Heart left ventricle (tissue), 16 donors: Measurements from ENCODE around the gene HDAC7. TPM values are rescaled to one million over a fixed set of nuclear protein-coding genes. Genes with fewer than 3 reads are reported as not detected.

Experiments used
- ATAC-seq, 4 donors: fragments of 200-7000 bp; cut with Tn5 transposase; one replicate each; pipeline ENCODE4 v1.9.1; 2020 to 2022; ENCODE audit warnings: moderate library complexity in 4 of 4, mild to moderate bottlenecking in 3 of 4, moderate number of reproducible peaks in 1 of 4
- DNase-seq, 5 donors: peaks; one replicate each; pipeline ENCODE4 v3.0.0-alpha.2; 2020
- H3K27ac ChIP-seq, 12 donors: fragments of 200-600 bp; sonication (generic) in 4 of 12; one replicate each; pipeline versions ENCODE4 v1.5.0 to v1.8.0; 2016 to 2022; ENCODE audit warnings: mild to moderate bottlenecking in 2 of 12
- H3K27me3 ChIP-seq, 9 donors: fragments of 200-600 bp; sonication (generic) in 2 of 9; one replicate each; pipeline versions ENCODE4 v1.5.1 to v1.8.0; 2016 to 2022; ENCODE audit warnings: mild to moderate bottlenecking in 3 of 9
- H3K36me3 ChIP-seq, 9 donors: fragments of 200-600 bp; sonication (generic) in 2 of 9; one replicate each; pipeline versions ENCODE4 v1.5.0 to v1.8.0; 2018 to 2022; ENCODE audit warnings: mild to moderate bottlenecking in 2 of 9
- H3K4me1 ChIP-seq, 12 donors: fragments of 200-600 bp; sonication (generic) in 4 of 12; one replicate each; pipeline versions ENCODE4 v1.5.0 to v1.8.0; 2016 to 2022; ENCODE audit warnings: mild to moderate bottlenecking in 3 of 12
- H3K4me3 ChIP-seq, 12 donors: fragments of 200-600 bp; sonication (generic) in 4 of 12; one replicate each; pipeline versions ENCODE4 v1.5.0 to v1.8.0; 2017 to 2022; ENCODE audit warnings: mild to moderate bottlenecking in 9 of 12, moderate library complexity in 4 of 12
- H3K9me3 ChIP-seq, 12 donors: fragments of 200-600 bp; sonication (generic) in 4 of 12; one replicate each; pipeline versions ENCODE4 v1.5.0 to v1.8.0; 2016 to 2022; ENCODE audit warnings: mild to moderate bottlenecking in 1 of 12
- CTCF ChIP-seq, 12 donors: fragments of 200-600 bp; sonication (generic) in 4 of 12; IDR thresholded peaks; one replicate each; pipeline versions ENCODE4 v1.5.0 to v1.8.0; 2018 to 2022; ENCODE audit warnings: antibody characterized with exemption in 12 of 12, mild to moderate bottlenecking in 5 of 12
- POLR2A ChIP-seq, 2 donors: fragments of 450-650 bp; IDR thresholded peaks; one replicate each; pipeline ENCODE4 v1.6.1; 2017; ENCODE audit warnings: antibody characterized with exemption in 2 of 2, mild to moderate bottlenecking in 2 of 2, moderate library complexity in 2 of 2
- WGBS, 4 donors: extraction: QIAGEN DNeasy Blood & Tissue Kit in 2 of 4; methylation state at CpG; one replicate each; pipeline versions ENCODE4 v1.1.5 to v1.1.7; 2013 to 2018; 5-methylcytosine and 5-hydroxymethylcytosine counted together
- intact Hi-C, 10 donors: fragments of 100-400 bp; cut with DNase I; formaldehyde crosslinking; loops; one replicate each; pipeline versions ENCODE4 v1.11.1 to v1.14.2; 2022
- polyA plus RNA-seq, 2 donors: library from polyadenylated mRNA; stranded (reverse); fragments of 200-250 nt; gene quantifications; one replicate each; pipeline ENCODE4 v1.2.3, GENCODE V29; 2013
- total RNA-seq, 9 donors: library from RNA; depleted of rRNA in 2 of 9; stranded (reverse); fragments of >200 nt in 2 of 9; fragmentation: NEBNext Ultra II Directional in 3 of 9; extraction: Animal tissue kit (Norgen Biotek cat#: 25700) in 3 of 9; gene quantifications; one replicate each; pipeline versions ENCODE4 v1.1.0 to v1.2.4, GENCODE V29; 2016 to 2023
- donor health status: ischemic (EF 13 %, LVEDD 7.1; RV severe dilation, severe dysfunction).
- donor health status: healthy with polysubstance abuse.
- donor health status: DM: no; HTN: yes; CAD: no.
- donor health status: DM: no; HTN: no; CAD: no.
- donor health status: ischemic (EF 25% LVEDD 6.9; RV normal size, moderate dysfunction).
- donor health status: ischemic (EF 25% LVEDD 5.7; RV mildly dilated, moderate dysfunction).
- donor health status: healthy.
- donor health status: DM: yes; HTN: yes; CAD: no.
- donor health status: ischemic (EF 35%, LVEDD 5.7; RV mildly dilated, moderate dysfunction).
- donor health status: nonischemic (EF 11% LVEDD 7.7; RV severe dilation, severe dysfunction).
- donor health status: DM: yes; HTN: yes; CAD: no.
- donor health status: PGD.
- donor health status: ischemic (EF 29% LVEDD 5.4; RV normal size, mild dysfunction).
- donor health status: nonischemic (EF 23%, LVEDD 6.1; RV moderate dilation, normal function).

Gene HDAC7
- total and polyA plus RNA-seq, 11 donors = 27.4 to 63.0 (median 39.3) TPM

- H3K36me3 ChIP-seq = peaks cover 0 to 16% (median 0%) of the 10 kb centered on the region in 9 donors
- no peaks in the 10 kb centered on the region for H3K27me3 ChIP-seq
- no peak overlapping the region for H3K4me3 ChIP-seq
- TF ChIP-seq CTCF (IDR thresholded peaks at IDR 0.05) = no peak
- TF ChIP-seq POLR2A (IDR thresholded peaks at IDR 0.05) = no peak
- H3K27ac ChIP-seq = no peak overlapping the region
- DNase-seq (no peak), ATAC-seq (no peak)
- H3K9me3 ChIP-seq = no peaks in the 10 kb centered on the region
- H3K4me1 ChIP-seq = peaks cover 0 to 22% (median under 1%) of the 10 kb centered on the region in 12 donors
- intact Hi-C loops = no loop called here
- 92 to 97% (median 93%) methylated on average over 14 of the region's 14 CpGs for WGBS, 4 donors
These were observed 45.0 kb upstream of the HDAC7 start for GRCh38 chr12:47864646-47865235.

DNA sequence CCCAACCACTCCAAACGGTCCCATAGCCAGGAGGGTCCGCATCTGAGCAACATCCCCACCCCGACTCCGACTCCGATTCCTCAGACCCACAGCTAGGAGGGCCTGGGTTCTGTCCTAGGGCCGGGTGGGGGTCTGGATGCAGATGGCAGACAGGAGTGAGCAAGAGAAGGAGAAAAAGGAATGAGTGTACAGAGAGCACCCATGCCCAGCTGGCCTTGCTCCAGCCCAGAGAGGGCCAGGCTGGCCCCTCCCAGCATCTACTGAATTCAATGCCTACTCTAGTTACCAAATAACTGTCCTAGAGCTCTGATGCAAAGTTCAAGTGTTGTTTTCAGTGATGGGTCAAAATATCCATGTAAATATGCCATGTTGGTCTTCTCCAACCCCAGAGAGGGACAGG, 44.3 kb upstream of the HDAC7 start:
- H3K9me3 ChIP-seq = no peaks in the 10 kb centered on the region
- H3K27me3 ChIP-seq = no peaks in the 10 kb centered on the region
- DNase-seq (no peak), ATAC-seq (no peak)
- TF ChIP-seq CTCF (IDR thresholded peaks at IDR 0.05) (no peak), POLR2A (IDR thresholded peaks at IDR 0.05) (no peak)
- no peak overlapping the region for H3K27ac ChIP-seq
- intact Hi-C loops = no loop called here
- WGBS, 4 donors = 86 to 93% (median 90%) methylated on average over 6 of the region's 6 CpGs
- H3K36me3 ChIP-seq = peaks cover 0 to 16% (median 0%) of the 10 kb centered on the region in 9 donors
- H3K4me1 ChIP-seq = peaks cover 0 to 18% (median 0%) of the 10 kb centered on the region in 12 donors
- no peak overlapping the region for H3K4me3 ChIP-seq

DNA sequence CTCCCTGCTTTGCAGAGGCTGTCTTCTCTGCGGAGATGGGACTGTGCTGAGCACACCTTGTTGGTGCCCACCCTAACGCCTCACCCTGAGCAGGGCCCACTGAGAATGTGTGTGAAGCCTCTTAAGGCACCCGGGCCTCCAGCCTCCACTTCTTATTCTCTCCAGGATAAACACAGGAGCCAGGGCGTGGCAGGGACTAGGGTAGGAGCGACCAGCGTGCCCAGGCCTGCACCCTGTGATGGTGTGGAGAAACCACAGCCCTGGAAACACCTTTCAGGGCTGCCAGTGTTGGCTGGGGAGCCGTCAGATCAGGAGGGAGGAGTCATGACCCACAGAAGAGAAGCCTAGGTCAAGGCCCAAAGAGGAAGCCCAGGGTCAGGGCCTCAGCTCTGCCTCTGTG, 43.8 kb upstream of the HDAC7 start:
- intact Hi-C loops = no loop called here
- DNase-seq = no peak
- no peak for ATAC-seq

DNA sequence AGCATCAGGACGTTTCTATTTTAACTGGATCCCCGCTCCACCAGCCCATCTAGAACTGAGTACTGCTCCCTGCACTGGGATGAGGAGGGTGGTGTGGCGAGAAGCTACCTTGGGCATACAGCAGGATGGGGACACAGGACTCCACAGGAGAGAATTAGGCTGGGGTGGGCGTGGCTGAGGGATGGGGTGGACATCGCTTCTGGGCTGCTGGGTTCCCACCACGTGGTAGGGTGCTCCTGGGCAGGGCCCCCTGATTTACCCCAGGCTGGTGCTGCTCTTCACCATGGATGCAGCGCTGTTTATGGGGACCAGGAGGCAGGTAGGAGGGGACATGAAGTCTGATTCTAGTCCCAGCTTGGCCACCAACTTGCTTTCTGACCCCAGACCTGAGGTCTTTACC, 43.2 kb upstream of the HDAC7 start:
- intact Hi-C loops = no loop called here
- H3K4me3 ChIP-seq = no peak overlapping the region
- H3K27me3 ChIP-seq = no peaks in the 10 kb centered on the region
- DNase-seq (no peak), ATAC-seq (no peak)
- H3K9me3 ChIP-seq = no peaks in the 10 kb centered on the region
- WGBS, 4 donors = 85 to 93% (median 90%) methylated on average over 6 to 7 of the region's 7 CpGs
- no peak for TF ChIP-seq CTCF (IDR thresholded peaks at IDR 0.05)
- TF ChIP-seq POLR2A (IDR thresholded peaks at IDR 0.05) = no peak
- peaks cover 0 to 7% (median 0%) of the 10 kb centered on the region in 12 donors for H3K4me1 ChIP-seq
- H3K36me3 ChIP-seq = peaks cover 0 to 16% (median 0%) of the 10 kb centered on the region in 9 donors
- H3K27ac ChIP-seq = no peak overlapping the region

More for the DNA sequence above, 43.8 kb upstream of the HDAC7 start:
- no peak overlapping the region for H3K4me3 ChIP-seq
- TF ChIP-seq POLR2A (IDR thresholded peaks at IDR 0.05) (no peak), CTCF (IDR thresholded peaks at IDR 0.05) (no peak)
- H3K27ac ChIP-seq = no peak overlapping the region
- H3K36me3 ChIP-seq = peaks cover 0 to 16% (median 0%) of the 10 kb centered on the region in 9 donors
- WGBS, 4 donors = 84 to 93% (median 89%) methylated on average over 5 to 7 of the region's 7 CpGs
- H3K27me3 ChIP-seq = no peaks in the 10 kb centered on the region
- H3K4me1 ChIP-seq = peaks cover 0 to 12% (median 0%) of the 10 kb centered on the region in 12 donors
- no peaks in the 10 kb centered on the region for H3K9me3 ChIP-seq
